Left kidney (tissue), 8 donors: ENCODE measurements around the gene STRN3. TPM values are rescaled to one million over a fixed set of nuclear protein-coding genes. Genes with fewer than 3 reads are reported as not detected.
"Not testable (repeated sequence)": the region's sequence is repeated elsewhere in the genome, so short reads cannot be mapped to it uniquely, and the experiment has no call there.

Experiments
- DNase-seq: peaks from one replicate; pipeline ENCODE4 v3.0.0-alpha.2; 2013
- long read RNA-seq, 8 donors: transcript quantifications; one replicate each; lab custom pipeline, GENCODE V29; 2026
- polyA plus RNA-seq: library from polyadenylated mRNA; unstranded; fragments of 120-200 nt; gene quantifications from one replicate; pipeline ENCODE4 v1.2.1, GENCODE V29; 2013; ENCODE audit not compliant: insufficient read length

The STRN3 gene, protein sequence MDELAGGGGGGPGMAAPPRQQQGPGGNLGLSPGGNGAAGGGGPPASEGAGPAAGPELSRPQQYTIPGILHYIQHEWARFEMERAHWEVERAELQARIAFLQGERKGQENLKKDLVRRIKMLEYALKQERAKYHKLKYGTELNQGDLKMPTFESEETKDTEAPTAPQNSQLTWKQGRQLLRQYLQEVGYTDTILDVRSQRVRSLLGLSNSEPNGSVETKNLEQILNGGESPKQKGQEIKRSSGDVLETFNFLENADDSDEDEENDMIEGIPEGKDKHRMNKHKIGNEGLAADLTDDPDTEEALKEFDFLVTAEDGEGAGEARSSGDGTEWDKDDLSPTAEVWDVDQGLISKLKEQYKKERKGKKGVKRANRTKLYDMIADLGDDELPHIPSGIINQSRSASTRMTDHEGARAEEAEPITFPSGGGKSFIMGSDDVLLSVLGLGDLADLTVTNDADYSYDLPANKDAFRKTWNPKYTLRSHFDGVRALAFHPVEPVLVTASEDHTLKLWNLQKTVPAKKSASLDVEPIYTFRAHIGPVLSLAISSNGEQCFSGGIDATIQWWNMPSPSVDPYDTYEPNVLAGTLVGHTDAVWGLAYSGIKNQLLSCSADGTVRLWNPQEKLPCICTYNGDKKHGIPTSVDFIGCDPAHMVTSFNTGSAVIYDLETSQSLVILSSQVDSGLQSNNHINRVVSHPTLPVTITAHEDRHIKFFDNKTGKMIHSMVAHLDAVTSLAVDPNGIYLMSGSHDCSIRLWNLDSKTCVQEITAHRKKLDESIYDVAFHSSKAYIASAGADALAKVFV
- 59.5 TPM for polyA plus RNA-seq
- long read RNA-seq, donor 1, partial matches to known transcripts: 0 of 2 reads
- long read RNA-seq, donor 1, other reads (novel, unspliced or antisense): 0 of 2 reads
- long read RNA-seq, donor 2, partial matches to known transcripts: 0 of 1 reads
- long read RNA-seq, donor 2, other reads (novel, unspliced or antisense): 0 of 1 reads
- long read RNA-seq, donor 3: 0 reads
- long read RNA-seq, donor 4: 0 reads
- long read RNA-seq, donor 5, partial matches to known transcripts: 0 of 2 reads
- long read RNA-seq, donor 5, other reads (novel, unspliced or antisense): 0 of 2 reads
- long read RNA-seq, donor 6, partial matches to known transcripts: 0 of 1 reads
- long read RNA-seq, donor 6, other reads (novel, unspliced or antisense): 0 of 1 reads
- long read RNA-seq, donor 7, partial matches to known transcripts: 24 of 24 reads
- long read RNA-seq, donor 7, other reads (novel, unspliced or antisense): 0 of 24 reads
- long read RNA-seq, donor 8: 0 reads

DNA sequence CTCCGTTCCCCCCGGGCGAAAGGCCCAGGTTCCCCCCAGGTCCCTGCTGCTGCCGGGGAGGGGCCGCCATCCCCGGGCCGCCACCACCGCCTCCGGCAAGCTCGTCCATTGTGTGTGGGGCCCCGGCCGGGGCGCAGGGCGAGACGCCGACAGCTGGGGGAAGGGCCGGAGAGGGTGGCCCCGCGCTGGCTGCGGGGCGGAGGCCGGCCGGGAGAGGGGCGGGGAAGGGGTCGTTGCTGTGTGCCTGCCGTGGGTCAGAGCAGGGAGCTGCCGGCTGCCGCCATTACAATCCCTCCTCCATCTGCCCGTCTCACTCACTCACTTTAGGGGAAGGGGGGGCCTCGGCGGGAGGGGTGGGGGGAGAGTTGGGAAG is at the start of gene STRN3:
STRN3 (minus strand) TSS at position 303 of the 373 bp plus-strand sequence; CDS start at position 109, 194 bp downstream.
- no peak for DNase-seq

DNA sequence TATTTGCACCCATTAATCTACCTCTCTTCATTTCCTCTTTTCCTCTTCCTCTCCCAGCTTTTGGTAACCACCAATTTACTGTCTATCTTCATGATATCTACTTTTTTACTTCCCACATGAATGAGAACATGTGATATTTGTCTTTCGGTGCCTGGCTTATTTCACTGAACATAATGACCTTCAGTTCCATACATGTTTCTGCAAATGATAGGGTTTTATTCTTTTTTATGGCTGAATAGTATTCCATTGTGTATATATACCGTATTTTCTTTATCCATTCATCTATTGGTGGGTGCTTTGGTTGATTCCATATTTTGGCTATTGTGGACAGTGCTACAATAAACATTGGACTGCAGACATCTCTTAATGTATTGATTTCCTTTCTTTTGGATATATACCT is 49.0 kb upstream of the STRN3 start:
- DNase-seq: no peak

DNA sequence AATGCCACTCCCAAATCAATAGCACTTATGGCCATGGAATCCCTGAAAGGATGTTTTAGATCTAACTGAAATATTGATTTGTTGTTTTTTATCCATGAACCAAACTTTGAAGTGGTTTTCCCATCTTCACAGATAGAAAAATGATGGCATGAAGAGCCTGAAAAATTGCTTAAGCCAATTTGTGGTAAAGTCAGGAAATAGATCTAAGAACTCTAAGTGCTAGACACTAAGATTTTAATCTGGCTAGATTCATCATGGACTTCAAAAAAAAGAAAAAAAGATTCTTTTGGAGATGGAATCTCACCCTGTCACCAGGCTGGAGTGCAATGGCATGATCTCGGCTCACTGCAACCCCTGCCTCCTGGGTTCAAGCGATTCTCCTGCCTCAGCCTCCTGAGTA is 45.0 kb upstream of the STRN3 start:
- no peak for DNase-seq

DNA sequence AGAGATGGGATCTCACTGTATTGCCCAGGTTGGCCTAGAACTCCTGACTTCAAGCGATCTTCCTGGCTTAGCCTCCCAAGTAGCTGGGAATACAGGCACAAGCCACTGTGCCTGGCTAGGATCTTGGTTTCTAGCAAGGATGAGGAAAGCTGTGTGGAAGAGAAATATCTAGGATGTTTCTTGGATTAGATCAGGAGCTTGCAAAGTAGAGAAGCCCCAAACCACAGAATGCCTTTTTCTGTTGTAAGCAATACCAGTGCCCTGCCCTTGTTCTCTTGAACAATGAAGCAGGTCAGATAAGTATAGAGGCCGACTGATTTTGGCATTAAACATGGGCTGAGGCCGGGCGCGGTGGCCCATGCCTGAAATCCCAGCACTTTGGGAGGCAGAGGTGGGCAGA is 44.3 kb upstream of the STRN3 start:
- DNase-seq: no peak

DNA sequence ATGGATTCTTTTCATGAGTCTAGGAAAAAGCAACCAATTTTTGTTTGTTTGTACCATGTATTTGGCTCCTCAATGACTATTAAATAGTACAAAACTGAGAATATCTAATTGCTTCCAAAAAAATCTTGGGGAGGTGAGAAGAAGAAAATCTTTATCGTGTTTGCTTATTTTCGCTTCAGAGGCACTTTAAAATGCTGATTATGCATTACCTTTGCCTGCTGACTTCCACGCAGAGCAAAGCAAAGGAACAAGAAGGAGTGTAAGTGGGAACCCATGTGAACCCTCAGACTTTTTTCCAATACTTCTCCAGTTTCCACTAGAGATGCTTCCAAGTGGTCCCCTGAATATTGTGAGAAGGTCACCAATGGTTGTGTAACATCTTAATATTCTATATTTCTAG is 43.2 kb upstream of the STRN3 start:
- no peak for DNase-seq

DNA sequence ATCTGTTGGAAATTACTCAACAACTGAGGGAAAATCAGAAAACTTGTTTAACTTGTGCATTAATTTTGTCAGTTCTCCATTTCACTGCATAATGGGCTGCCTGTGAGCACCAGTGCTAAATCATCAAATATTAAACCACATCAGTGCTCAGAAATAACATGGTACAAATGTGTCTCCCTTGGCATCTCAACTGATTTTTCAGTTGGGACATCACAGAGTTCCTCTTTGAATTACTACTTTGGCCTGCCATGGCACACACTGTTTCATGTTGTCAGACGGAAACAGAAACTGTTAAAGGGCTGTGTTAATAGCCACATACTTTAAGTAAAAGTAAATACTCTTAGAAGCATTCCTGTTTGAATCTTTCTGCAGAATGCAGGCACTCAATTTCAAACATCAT is 42.1 kb upstream of the STRN3 start:
- DNase-seq: no peak

DNA sequence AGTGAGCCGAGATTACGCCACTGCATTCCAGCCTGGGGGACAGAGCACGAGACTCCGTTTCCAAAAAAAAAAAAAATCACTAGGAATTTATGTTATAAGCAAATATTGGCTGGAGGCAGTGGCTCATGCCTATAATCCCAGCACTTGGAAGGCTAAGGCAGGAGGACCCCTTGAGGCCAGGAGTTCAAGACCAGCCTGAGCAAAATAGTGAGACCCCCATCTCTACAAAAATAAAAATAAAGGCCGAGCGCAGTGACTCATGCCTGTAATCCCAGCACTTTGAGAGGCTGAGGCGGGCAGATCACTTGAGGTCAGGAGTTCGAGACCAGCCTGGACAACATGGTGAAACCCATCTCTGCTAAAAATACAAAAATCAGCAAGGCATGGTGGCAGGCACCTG is 36.7 kb upstream of the STRN3 start:
- DNase-seq: not testable (repeated sequence)

DNA sequence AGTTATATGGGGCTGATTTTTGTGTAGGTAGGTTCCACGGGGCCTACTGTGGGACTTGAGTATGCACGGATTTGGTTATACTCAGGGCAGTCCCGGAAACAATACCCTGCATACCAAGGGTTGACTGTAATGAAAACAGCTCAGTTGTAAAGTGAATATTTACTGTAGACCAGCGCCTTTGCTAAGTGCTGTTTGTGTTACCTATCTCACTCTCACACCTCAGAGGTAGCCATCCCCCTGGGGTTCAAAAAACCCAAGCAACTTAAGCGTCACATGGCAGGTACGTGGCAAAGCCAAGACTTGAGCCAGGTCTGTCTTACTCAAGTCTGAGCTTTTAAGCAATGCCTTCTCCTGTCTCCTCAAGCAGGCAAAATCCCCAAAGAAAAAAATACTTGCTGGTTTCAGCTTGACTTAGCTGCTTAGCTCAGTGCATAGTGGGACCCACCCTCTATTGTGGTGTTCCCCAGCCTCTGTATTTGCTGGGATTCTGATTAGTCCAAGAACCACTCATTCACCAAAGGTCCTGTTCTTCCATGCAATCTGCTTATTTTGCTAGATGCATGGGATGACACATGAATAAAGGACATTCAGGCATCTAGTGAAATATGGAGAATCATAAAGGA is 34.2 kb upstream of the STRN3 start:
- no peak for DNase-seq

DNA sequence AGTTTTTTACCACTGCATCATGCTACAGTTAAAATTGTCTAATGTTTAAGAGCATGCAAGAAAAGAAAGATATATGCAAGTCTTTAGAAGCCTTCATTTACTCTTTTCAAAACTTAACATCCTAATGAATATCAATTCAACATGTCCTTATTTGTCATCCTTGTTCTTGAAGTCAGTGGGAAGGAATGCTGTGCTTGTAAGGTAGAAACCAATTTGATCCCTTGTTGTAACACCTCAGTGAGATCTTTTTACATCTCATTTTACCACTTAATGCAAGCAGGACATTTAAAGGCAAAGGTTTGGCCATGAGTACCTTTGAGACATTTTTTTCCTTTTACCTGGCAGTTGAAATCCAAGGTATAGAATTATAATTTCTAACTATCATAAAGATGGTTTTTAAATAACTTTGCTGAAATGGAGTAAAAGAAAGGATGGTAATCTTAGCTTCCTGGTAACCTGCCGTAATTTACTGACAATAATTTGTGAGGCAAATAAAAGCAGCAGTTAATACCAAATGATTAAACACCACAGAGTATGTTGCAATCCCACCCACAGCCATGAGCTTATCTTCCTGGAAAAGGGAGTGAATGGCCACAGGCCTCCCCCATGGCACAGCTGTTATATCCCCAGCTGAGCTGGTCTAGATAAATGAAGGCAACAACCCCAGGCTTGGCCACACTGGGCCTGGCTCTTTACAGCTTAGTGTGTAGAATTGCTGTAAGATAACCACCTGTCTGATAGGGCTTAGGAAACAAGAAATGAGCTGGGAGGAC is 33.2 kb upstream of the STRN3 start:
- DNase-seq: no peak

DNA sequence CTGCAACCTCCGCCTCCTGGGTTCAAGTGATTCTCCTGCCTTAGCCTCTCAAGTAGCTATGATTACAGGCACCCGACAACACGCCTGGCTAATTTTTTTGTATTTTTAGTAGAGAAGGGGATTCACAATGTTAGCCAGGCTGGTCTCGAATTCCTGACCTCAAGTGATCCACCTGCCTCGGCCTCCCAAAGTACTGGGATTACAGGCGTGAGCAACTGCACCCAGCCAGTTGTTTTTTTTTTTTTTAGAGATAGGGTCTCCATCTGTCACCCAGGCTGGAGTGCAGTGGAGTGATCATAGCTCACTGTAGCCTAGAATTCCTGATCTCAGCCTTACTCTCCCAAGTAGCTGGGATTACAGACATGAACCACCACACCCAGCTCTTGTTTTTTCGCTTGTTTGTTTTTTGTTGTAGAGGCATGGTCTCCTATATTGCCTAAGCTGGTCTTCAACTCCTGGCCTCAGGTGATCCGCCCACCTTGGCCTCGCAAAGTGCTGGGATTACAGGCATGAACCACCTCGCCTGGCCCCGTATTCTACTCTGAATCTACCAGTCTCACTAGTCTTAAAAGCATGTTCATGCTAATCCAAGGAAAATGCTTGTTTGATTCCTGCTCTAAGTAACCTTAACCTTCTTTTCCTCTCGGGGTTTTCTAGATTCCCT is 31.7 kb upstream of the STRN3 start:
- no peak for DNase-seq

DNA sequence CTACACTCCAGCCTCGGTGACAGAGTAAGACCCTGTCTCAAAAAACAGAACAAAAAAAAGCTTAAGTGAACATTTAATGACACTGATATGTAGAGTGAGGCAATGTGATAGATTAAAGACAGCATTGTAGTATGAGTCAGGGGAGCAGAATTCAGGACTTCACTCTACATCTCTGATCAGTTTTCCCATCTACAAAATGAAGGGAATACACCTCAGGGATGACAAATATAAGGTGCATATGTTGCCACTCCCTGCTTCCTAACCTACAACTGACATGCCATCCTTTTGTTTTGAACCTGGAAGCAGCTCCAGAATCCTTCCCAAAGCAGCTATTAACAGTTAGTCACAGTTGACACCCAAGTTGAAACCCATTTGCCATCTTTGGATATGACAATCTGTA is 30.9 kb upstream of the STRN3 start:
- no peak for DNase-seq

DNA sequence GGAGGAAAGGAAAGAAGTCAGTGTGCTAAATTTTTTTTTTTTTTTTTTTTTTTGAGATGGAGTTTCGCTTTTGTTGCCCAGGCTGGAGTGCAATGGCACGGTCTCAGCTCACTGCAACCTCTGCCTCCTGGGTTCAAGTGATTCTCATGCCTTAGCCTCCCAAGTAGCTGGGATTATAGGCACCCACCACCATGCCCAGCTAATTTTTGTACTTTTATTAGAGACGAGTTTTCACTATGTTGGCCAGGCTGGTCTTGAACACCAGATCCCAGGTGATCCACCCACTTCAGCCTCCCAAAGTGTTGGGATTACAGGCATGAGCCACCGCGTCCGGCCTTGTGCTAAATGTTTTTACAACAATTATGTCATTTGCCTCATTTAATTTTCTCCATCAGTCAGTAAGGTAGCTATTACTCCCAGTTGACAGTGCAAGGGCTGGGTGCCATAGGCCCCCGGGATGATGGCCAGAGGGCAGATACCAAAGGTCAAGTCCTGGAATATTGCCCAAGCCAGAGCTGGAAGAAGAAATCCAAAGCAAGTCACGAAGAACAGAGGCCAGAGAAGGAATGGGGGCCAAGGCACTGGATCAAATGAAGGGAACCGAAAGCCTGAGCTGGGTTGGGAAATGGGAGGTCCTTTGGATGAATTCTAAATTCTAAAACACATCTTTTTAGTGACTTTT is 26.9 kb upstream of the STRN3 start:
- not testable (repeated sequence) for DNase-seq

DNA sequence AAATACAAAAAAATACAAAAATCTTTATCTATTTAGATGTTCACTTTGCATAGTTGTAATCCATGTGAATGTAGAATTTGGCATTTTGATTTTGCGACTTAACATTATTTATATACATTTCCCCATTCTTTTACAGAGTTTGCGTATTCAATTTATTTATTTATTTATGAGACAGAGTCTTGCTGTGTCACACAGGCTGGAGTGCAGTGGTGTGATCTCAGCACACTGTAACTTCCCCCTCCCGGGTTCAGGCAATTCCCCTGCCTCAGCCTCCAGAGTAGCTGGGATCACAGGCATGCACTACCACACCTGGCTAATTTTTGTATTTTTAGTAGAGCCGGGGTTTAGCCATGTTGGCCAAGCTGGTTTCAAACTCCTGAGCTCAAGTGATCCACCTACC is 25.3 kb upstream of the STRN3 start:
- DNase-seq: no peak

DNA sequence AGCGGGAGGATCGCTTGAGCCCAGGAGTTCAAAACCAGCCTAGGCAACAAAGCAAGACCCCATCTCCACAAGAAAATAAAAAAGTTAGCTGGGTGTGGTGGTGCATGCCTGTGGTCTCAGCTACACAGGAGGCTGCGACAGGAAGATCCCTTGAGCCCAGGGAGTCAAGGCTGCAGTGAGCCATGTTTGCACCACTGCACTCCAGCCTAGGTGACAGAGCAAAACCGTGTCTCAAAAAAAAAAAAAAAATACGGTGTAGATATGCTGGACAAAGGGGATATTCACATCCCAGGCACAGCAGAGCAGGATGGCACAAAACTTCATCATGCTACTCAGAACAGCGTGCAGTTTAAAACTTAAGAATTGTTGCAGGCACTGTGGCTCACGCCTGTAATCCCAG is 24.8 kb upstream of the STRN3 start:
- DNase-seq: no peak

DNA sequence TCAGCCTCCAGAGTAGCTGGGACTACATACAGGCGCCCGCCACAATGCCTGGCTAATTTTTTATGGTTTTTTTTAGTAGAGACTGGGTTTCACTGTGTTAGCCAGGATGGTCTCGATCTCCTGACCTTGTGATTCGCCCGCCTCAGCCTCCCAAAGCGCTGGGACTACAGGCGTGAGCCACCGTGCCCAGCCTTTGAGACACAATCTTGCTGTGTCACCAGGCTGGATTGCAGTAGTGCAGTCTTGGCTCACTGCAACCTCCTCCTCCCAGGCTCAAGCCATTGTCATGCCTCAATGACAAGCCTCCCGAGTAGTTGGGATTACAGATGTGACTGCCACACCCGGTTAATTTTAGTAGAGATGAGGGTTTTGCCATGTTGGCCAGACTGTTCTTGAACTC is 21.3 kb upstream of the STRN3 start:
- DNase-seq: no peak

DNA sequence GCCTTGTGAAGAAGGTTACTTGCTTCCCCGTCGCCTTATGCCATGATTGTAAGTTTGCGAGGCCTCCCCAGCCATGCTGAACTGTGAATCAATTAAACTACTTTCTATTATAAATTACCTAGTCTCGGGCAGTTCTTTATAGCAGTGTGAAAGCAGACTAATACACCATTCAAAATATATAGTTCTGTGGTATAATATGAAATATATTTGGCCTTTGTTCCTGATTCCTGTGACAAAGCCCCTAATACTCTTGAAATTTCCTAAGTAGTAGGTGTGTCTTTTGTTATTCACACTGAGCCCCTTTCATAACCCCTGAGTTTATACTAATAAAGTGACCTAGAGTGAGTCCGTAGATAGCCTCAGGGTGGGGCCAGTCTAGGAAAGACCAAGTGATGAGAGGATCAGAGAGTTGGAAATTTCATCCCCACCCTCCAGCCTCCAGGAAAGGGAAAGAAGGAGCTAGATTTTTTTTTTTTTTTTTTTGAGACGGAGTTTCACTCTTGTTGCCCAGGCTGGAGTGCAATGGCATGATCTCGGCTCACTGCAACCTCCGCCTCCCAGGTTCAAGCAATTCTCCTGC is 19.4 kb upstream of the STRN3 start:
- DNase-seq: no peak

DNA sequence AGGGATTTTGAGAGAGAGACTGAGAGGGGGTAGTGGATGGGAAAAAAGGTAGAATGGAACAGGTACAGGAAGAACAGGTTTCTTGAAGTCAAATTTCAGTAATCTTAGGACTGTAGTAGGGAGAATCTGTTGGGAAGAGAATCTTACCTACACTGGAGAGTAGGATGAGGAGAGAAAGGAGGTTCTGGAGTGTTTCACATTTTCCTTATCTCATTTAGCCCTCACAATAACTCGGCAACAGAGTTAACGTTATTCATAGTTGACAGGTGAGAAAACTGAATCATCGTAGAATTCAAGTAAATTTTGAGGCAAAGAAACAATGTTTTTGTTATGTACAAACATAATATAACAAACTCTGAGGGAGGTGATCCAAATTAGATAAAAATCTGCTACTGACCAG is 17.2 kb upstream of the STRN3 start:
- no peak for DNase-seq

DNA sequence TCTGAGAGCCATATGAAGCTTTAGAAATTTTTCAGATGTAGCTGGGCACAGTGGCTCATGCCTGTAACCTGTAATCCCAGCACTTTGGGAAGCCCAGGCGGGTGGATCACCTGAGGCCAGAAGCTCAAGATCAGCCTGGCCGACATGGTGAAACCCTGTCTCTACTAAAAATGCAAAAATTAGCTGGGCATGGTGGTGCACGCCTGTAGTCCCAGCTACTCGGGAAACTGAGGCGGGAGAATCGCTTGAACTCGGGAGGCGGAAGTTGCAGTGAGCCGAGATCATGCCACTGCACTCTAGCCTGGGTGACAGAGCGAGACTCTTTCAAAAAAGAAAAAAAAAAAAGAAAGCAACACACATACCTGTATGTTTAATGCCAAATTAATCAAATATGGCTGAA is 16.7 kb upstream of the STRN3 start:
- not testable (repeated sequence) for DNase-seq

DNA sequence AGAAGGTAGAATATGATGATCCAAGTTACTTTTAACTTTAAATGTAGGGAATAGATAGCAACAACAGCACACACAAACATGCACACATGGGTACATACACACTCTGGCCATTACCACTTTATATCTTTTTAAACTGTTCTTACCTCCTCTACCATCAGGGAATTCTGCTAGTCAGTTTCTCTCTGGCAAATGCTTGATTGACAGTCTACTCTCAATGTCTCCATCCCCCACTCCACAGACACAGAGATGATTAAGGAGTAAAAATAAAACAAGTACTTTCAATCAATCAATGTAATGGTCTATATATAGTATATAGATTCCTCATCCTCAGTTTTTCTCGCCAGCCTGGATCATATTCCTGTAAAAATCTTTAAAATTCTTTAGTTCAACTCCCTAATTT is 16.1 kb upstream of the STRN3 start:
- no peak for DNase-seq
